GM20000 (cell line): ENCODE data around the gene NAGPA.

Source experiments
- DNase-seq: peaks from one replicate; pipeline ENCODE4 v3.0.0; 2012; ENCODE audit warnings: low spot score
- CTCF ChIP-seq: IDR thresholded peaks from 2 replicates; pipeline ENCODE4 v1.5.1; 2012; ENCODE audit warnings: mild to moderate bottlenecking, control low read depth; ENCODE audit errors: extremely low read depth, missing control alignments

NAGPA gene

GRCh38 chr16:4988647-4989046, 45.1 kb downstream of the NAGPA start:
- no peak for TF ChIP-seq CTCF
- no peak for DNase-seq

DNA sequence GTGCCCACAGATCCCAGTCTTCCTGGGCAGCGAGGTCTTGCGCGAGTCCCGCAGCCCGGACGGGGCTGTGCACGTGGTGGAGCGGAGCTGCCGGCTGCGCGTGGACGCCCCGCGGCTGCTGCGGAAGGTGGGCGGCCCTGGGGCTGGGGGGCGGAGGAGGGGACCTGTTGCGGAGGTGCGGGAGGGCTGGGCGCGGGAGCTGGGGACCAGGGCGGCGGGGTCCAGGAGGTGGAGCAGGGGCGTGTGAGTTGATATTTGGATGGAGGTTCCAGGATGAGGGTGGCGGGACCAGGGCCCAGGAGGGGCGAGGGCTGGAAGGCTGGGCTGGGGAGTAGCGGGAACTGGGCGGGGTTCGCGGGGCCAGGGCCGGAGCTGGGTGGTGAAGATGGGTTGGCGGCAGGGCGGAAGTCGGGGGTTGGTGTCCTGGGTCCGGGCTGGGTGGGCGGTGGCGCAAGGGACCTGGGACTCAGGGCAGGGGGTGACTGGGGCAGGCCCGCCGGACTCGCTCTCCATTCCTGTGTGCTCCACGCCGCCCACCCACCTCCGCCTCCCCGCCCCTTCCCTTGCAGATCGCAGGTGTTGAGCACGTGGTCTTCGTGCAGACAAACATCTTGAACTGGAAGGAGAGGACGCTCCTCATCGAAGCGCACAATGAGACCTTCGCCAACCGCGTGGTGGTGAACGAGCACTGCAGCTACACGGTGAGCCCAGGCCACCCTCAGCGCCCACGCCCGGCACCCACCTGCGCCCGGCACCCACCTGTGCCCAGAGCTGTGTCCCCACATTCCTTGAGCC, 46.0 kb downstream of the NAGPA start:
- DNase-seq, result no peak
- no peak for TF ChIP-seq CTCF

DNA sequence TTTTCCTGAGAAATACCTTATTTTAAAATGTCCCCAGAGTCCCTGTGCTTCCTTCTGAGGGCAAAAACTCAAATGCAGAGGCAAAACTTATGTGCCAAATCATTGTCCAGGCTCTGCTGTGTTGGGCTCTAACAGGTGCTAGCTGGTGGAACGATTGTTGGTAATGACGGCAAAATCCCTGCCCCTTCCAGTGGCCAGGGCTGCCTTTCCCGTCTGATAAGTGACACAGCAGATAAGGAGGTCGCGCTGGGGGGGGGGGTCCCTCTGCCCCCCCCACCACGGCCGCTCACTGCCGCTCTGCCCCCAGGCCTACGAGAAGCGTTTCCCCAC, 46.5 kb downstream of the NAGPA start:
- no peak for TF ChIP-seq CTCF
- DNase-seq, result no peak

GRCh38 chr16:4984174-4984990, 49.4 kb downstream of the NAGPA start:
- TF ChIP-seq CTCF, result no peak
- DNase-seq, result no peak

DNA sequence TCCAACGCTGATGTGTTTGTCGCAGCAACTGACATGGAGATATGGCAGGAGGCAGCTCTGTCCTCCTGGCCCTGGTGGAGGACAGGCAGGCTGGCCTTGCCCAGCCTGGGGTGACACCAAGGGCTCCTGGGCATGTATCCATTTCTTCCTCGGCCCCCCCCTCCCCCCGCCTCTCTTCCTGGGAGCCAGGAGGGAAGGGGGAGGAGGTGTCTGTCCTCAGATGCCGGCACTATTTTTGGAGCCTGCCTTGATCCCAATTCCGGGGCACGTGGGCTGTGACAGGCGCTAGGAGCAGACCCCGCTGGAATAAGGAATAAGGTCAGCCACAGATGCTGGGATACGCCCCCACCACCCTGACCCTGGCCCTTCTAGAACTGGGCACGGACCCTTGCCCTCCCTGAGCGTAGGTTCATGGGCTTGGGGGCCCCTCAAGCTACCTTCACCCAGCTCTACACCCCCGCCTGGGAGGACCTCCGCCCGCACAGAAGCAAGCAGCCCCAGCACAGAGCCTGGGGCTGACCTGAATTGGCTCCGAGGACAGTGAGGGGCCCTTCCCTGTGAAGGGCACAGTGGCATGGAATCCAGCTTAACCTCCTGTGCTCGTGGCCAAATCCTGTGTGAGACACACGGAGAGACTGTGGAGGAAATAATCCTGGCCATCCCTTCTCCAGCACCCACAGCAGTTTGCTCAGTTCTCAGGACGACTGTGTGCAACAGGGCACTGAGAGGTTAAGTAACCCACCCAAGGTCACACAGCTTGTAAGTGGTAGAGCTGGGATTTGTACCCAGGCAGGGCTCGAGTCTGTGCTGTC, 51.5 kb downstream of the NAGPA start:
- TF ChIP-seq CTCF, result no peak
- DNase-seq, result no peak

DNA sequence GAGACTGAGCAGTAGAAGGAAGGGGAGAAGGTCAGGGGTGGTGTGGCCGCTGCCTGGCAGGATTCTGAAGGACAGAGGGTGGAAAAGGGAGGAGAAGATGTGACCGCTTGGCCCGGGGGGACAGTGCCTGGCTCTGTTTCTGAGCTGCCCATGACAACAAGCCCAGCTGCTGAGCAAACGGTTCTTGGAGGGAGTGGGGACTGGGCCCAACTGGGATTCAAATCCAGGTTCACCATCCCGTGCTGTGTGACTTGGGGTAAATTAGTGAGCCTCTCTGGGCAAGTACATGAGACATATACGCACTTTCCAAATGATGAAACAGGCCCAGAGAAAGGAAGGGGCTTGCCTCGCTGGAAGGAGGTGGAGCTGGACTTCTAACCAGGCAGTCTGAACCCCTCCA, 52.3 kb downstream of the NAGPA start:
- DNase-seq, result no peak
- no peak for TF ChIP-seq CTCF

DNA sequence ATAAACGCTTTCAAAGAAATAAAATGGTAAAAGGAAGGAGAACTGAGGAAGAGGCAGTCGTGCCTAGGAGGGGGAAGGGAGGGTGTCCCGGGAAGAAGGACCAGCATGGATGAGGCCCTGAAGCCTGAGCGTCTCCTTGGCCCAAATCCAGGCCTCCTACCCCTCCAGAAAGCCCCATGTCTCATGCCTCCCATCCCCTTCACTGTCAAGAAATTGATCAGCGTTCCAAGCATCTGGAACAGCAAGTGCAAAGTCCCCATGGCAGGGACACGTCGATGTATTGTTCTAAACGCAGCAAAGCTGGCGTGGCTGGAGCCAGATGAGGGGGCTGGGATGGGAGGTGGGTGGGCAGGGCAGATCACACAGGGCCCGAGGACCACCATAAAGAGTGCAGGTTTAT, 53.0 kb downstream of the NAGPA start:
- no peak for TF ChIP-seq CTCF
- no peak for DNase-seq
